Neural cell (in vitro differentiated cells): ENCODE measurements around the gene DCC. TPM values are rescaled to one million over a fixed set of nuclear protein-coding genes. Genes with fewer than 3 reads are reported as not detected.

ENCODE experiments used
- H2AFZ ChIP-seq: fragments of 200-600, 300-800 bp; sonication (generic), shearing (Covaris generic); 2 replicates; pipeline ENCODE4 v1.6.0; 2014; ENCODE audit warnings: low read depth, mild to moderate bottlenecking, antibody characterized with exemption, low read length, moderate library complexity
- H3F3A ChIP-seq: fragments of 200-600 bp; shearing (Covaris generic); 2 replicates; pipeline ENCODE4 v1.6.1; 2016; ENCODE audit warnings: mild to moderate bottlenecking, moderate library complexity, mixed read lengths, antibody characterized with exemption, low read length; ENCODE audit not compliant: insufficient read depth, poor library complexity, severe bottlenecking
- H3K27ac ChIP-seq: fragments of 200-600, 300-800 bp; sonication (generic), shearing (Covaris generic); 2 replicates; pipeline ENCODE4 v1.5.1; 2014; ENCODE audit warnings: mild to moderate bottlenecking, low read length, moderate library complexity
- H3K27me3 ChIP-seq: fragments of 300-800, 200-600 bp; sonication (generic), shearing (Covaris generic); 2 replicates; pipeline ENCODE4 v1.6.0; 2014; ENCODE audit warnings: mild to moderate bottlenecking, low read depth, low read length, moderate library complexity; ENCODE audit not compliant: insufficient read depth
- H3K36me3 ChIP-seq: fragments of 300-800, 200-600 bp; sonication (generic), shearing (Covaris generic); 2 replicates; pipeline ENCODE4 v1.5.1; 2014; ENCODE audit warnings: mild to moderate bottlenecking, antibody characterized with exemption, low read length, moderate library complexity; ENCODE audit not compliant: insufficient read depth
- H3K4me2 ChIP-seq: fragments of 300-800, 200-600 bp; sonication (generic), shearing (Covaris generic); 2 replicates; pipeline ENCODE4 v1.6.0; 2014; ENCODE audit warnings: mild to moderate bottlenecking, low read length
- H3K4me3 ChIP-seq: fragments of 300-800, 200-600 bp; sonication (generic), shearing (Covaris generic); 2 replicates; pipeline ENCODE4 v1.5.1; 2014; ENCODE audit warnings: mild to moderate bottlenecking, low read length, moderate library complexity
- H3K79me2 ChIP-seq: fragments of 200-600 bp; shearing (Covaris generic); replicated peaks from 2 replicates; pipeline ENCODE4 v1.6.0; 2014; ENCODE audit warnings: mild to moderate bottlenecking, low read length, moderate library complexity; ENCODE audit not compliant: insufficient read depth
- H3K9ac ChIP-seq: fragments of 300-800, 200-600 bp; sonication (generic), shearing (Covaris generic); 2 replicates; pipeline ENCODE4 v1.6.1; 2016; ENCODE audit warnings: mild to moderate bottlenecking, low read length, mixed read lengths
- H3K9me2 ChIP-seq: fragments of 200-600 bp; shearing (Covaris generic); 2 replicates; pipeline ENCODE4 v1.6.1; 2016; ENCODE audit warnings: mild to moderate bottlenecking, low read length, mixed read lengths; ENCODE audit not compliant: insufficient read depth
- H3K9me3 ChIP-seq: fragments of 200-600, 300-800 bp; sonication (generic), shearing (Covaris generic); 2 replicates; pipeline ENCODE4 v1.6.1; 2016; ENCODE audit warnings: mild to moderate bottlenecking, mixed run types, low read length, moderate library complexity, mixed read lengths
- H4K20me1 ChIP-seq: fragments of 200-600 bp; shearing (Covaris generic); 2 replicates; pipeline ENCODE4 v1.6.1; 2016; ENCODE audit warnings: mild to moderate bottlenecking, mixed run types; ENCODE audit not compliant: insufficient read depth
- EP300 ChIP-seq: fragments of 450-650 bp; conservative IDR thresholded peaks from 2 replicates; pipeline ENCODE4 v1.6.1; 2014; ENCODE audit warnings: antibody characterized with exemption, mild to moderate bottlenecking, moderate library complexity; ENCODE audit not compliant: poor library complexity, severe bottlenecking
- MXI1 ChIP-seq: fragments of 450-650 bp; conservative IDR thresholded peaks from 2 replicates; pipeline ENCODE4 v1.6.1; 2014; ENCODE audit warnings: antibody characterized with exemption, mild to moderate bottlenecking; ENCODE audit not compliant: poor library complexity, severe bottlenecking
- POLR2AphosphoS5 ChIP-seq: IDR thresholded peaks from 2 replicates; pipeline ENCODE4 v1.6.1; 2012
- RAD21 ChIP-seq: fragments of 450-650 bp; conservative IDR thresholded peaks from 2 replicates; pipeline ENCODE4 v1.6.1; 2014; ENCODE audit warnings: antibody characterized with exemption, mild to moderate bottlenecking, moderate library complexity
- SMC3 ChIP-seq: fragments of 450-650 bp; conservative IDR thresholded peaks from 2 replicates; pipeline ENCODE4 v1.6.1; 2014; ENCODE audit warnings: antibody characterized with exemption, mild to moderate bottlenecking, moderate library complexity; ENCODE audit not compliant: poor library complexity
- TAF1 ChIP-seq: IDR thresholded peaks from 2 replicates; pipeline ENCODE4 v1.6.1; 2012; ENCODE audit warnings: low read depth
- polyA plus RNA-seq: library from polyadenylated mRNA; depleted of rRNA; stranded (reverse); fragments of >200 nt; gene quantifications from 2 replicates; pipeline ENCODE4 v1.2.3, GENCODE V29; 2014
- TF ChIP-seq, protein P1 (sequence below): fragments of 450-650 bp; IDR thresholded peaks from 2 replicates; pipeline ENCODE4 v1.5.1; 2014; ENCODE audit warnings: antibody characterized with exemption, mild to moderate bottlenecking, moderate library complexity; ENCODE audit not compliant: poor library complexity, severe bottlenecking
- TF ChIP-seq, protein P2 (sequence below): IDR thresholded peaks from 2 replicates; pipeline ENCODE4 v1.6.1; 2012; ENCODE audit warnings: borderline replicate concordance

The DCC gene
- polyA plus RNA-seq, 1 donor from 2014 or later: 40.7 TPM

GRCh38 chr18:52504589-52504988 lies 164.6 kb downstream of the DCC start:
- Histone ChIP-seq H3K4me3 (no peak overlapping the region), H3K79me2 (peaks cover 28% of the 10 kb centered on the region), H2AFZ (no peak overlapping the region), H3K27ac (no peak overlapping the region), H3K36me3 (no peaks in the 10 kb centered on the region), H3K4me2 (no peak overlapping the region), H3F3A (no peaks in the 10 kb centered on the region), H4K20me1 (no peaks in the 10 kb centered on the region), H3K9ac (no peak overlapping the region), H3K27me3 (no peaks in the 10 kb centered on the region), H3K9me3 (no peaks in the 10 kb centered on the region), H3K9me2 (no peaks in the 10 kb centered on the region)
- TF ChIP-seq SMC3 (no peak), POLR2AphosphoS5 (no peak), EP300 (no peak)

DNA sequence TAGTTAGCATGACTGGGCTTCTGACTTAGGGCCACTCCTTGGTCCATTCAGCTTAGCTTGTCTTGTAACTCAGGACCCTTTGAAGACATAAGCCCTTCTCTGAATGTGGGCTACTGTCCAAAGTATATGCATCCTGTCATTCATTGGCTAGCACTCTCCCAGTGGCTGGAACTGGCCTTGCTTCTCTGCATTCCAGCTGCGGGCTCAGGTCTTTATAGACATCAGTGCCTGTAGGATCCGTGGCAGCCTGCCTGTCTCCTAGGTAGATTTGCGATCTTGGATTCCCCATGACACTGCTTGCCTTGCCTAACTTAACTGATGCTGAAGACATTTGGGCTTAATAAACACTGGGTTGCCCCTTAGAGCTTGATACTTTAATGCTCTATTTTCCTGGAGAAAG lies 170.1 kb downstream of the DCC start:
- no peak overlapping the region for H3K9ac ChIP-seq
- H3K79me2 ChIP-seq: peaks cover 15% of the 10 kb centered on the region
- no peaks in the 10 kb centered on the region for H3K36me3 ChIP-seq
- no peak overlapping the region for H2AFZ ChIP-seq
- H3K27me3 ChIP-seq: no peaks in the 10 kb centered on the region
- TF ChIP-seq SMC3 (no peak), EP300 (no peak)
- H3K9me2 ChIP-seq: no peaks in the 10 kb centered on the region
- H3K9me3 ChIP-seq: no peaks in the 10 kb centered on the region
- no peaks in the 10 kb centered on the region for H4K20me1 ChIP-seq
- no peaks in the 10 kb centered on the region for H3F3A ChIP-seq
- no peak overlapping the region for H3K27ac ChIP-seq
- H3K4me2 ChIP-seq: no peak overlapping the region
- H3K4me3 ChIP-seq: no peak overlapping the region

DNA sequence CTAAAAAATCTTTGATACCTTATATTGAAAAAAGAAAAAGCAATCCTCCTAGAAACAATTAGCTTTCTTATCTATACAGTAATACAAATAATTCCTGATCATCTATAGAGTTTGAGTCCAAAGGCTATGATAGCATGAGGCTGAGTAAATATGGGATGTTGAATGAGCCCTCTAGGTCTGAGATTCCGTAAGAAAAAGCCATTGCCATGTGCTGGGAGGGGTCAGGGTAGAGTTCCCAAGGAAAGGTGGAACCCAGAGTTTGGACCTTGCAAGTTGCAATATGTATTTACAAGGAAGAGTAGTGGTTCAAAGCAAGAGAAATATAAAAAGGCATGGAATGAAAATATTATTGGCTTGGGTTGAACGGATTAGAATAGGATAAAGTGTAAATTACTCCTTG lies 178.1 kb downstream of the DCC start:
- Histone ChIP-seq H3K9ac (no peak overlapping the region), H3K4me3 (no peak overlapping the region), H3K4me2 (no peak overlapping the region), H4K20me1 (no peaks in the 10 kb centered on the region), H2AFZ (no peak overlapping the region), H3K79me2 (peaks cover 7% of the 10 kb centered on the region), H3K27ac (no peak overlapping the region), H3K36me3 (no peaks in the 10 kb centered on the region), H3F3A (no peaks in the 10 kb centered on the region), H3K27me3 (no peaks in the 10 kb centered on the region), H3K9me3 (no peaks in the 10 kb centered on the region), H3K9me2 (no peaks in the 10 kb centered on the region)
- no peak for TF ChIP-seq MXI1
- no peak for TF ChIP-seq SMC3
- TF ChIP-seq, protein P1, sequence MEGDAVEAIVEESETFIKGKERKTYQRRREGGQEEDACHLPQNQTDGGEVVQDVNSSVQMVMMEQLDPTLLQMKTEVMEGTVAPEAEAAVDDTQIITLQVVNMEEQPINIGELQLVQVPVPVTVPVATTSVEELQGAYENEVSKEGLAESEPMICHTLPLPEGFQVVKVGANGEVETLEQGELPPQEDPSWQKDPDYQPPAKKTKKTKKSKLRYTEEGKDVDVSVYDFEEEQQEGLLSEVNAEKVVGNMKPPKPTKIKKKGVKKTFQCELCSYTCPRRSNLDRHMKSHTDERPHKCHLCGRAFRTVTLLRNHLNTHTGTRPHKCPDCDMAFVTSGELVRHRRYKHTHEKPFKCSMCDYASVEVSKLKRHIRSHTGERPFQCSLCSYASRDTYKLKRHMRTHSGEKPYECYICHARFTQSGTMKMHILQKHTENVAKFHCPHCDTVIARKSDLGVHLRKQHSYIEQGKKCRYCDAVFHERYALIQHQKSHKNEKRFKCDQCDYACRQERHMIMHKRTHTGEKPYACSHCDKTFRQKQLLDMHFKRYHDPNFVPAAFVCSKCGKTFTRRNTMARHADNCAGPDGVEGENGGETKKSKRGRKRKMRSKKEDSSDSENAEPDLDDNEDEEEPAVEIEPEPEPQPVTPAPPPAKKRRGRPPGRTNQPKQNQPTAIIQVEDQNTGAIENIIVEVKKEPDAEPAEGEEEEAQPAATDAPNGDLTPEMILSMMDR: no peak
- no peak for TF ChIP-seq POLR2AphosphoS5
- no peak for TF ChIP-seq RAD21
- TF ChIP-seq EP300: no peak
- TF ChIP-seq, protein P2, sequence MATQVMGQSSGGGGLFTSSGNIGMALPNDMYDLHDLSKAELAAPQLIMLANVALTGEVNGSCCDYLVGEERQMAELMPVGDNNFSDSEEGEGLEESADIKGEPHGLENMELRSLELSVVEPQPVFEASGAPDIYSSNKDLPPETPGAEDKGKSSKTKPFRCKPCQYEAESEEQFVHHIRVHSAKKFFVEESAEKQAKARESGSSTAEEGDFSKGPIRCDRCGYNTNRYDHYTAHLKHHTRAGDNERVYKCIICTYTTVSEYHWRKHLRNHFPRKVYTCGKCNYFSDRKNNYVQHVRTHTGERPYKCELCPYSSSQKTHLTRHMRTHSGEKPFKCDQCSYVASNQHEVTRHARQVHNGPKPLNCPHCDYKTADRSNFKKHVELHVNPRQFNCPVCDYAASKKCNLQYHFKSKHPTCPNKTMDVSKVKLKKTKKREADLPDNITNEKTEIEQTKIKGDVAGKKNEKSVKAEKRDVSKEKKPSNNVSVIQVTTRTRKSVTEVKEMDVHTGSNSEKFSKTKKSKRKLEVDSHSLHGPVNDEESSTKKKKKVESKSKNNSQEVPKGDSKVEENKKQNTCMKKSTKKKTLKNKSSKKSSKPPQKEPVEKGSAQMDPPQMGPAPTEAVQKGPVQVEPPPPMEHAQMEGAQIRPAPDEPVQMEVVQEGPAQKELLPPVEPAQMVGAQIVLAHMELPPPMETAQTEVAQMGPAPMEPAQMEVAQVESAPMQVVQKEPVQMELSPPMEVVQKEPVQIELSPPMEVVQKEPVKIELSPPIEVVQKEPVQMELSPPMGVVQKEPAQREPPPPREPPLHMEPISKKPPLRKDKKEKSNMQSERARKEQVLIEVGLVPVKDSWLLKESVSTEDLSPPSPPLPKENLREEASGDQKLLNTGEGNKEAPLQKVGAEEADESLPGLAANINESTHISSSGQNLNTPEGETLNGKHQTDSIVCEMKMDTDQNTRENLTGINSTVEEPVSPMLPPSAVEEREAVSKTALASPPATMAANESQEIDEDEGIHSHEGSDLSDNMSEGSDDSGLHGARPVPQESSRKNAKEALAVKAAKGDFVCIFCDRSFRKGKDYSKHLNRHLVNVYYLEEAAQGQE: no peak
- no peak for TF ChIP-seq TAF1
